Heart left ventricle (tissue), 16 donors: ENCODE results near the gene ACSS3. TPM values are rescaled to one million over a fixed set of nuclear protein-coding genes. Genes with fewer than 3 reads are reported as not detected.
"Not testable (repeated sequence)": the region's sequence is repeated elsewhere in the genome, so short reads cannot be mapped to it uniquely, and the experiment has no call there.

Source experiments
- ATAC-seq, 4 donors: fragments of 200-7000 bp; cut with Tn5 transposase; one replicate each; pipeline ENCODE4 v1.9.1; 2020 to 2022; ENCODE audit warnings: moderate library complexity in 4 of 4, mild to moderate bottlenecking in 3 of 4, moderate number of reproducible peaks in 1 of 4
- DNase-seq, 5 donors: peaks; one replicate each; pipeline ENCODE4 v3.0.0-alpha.2; 2020
- H3K27ac ChIP-seq, 12 donors: fragments of 200-600 bp; sonication (generic) in 4 of 12; one replicate each; pipeline versions ENCODE4 v1.5.0 to v1.8.0; 2016 to 2022; ENCODE audit warnings: mild to moderate bottlenecking in 2 of 12
- H3K27me3 ChIP-seq, 9 donors: fragments of 200-600 bp; sonication (generic) in 2 of 9; one replicate each; pipeline versions ENCODE4 v1.5.1 to v1.8.0; 2016 to 2022; ENCODE audit warnings: mild to moderate bottlenecking in 3 of 9
- H3K36me3 ChIP-seq, 9 donors: fragments of 200-600 bp; sonication (generic) in 2 of 9; one replicate each; pipeline versions ENCODE4 v1.5.0 to v1.8.0; 2018 to 2022; ENCODE audit warnings: mild to moderate bottlenecking in 2 of 9
- H3K4me1 ChIP-seq, 12 donors: fragments of 200-600 bp; sonication (generic) in 4 of 12; one replicate each; pipeline versions ENCODE4 v1.5.0 to v1.8.0; 2016 to 2022; ENCODE audit warnings: mild to moderate bottlenecking in 3 of 12
- H3K4me3 ChIP-seq, 12 donors: fragments of 200-600 bp; sonication (generic) in 4 of 12; one replicate each; pipeline versions ENCODE4 v1.5.0 to v1.8.0; 2017 to 2022; ENCODE audit warnings: mild to moderate bottlenecking in 9 of 12, moderate library complexity in 4 of 12
- H3K9me3 ChIP-seq, 12 donors: fragments of 200-600 bp; sonication (generic) in 4 of 12; one replicate each; pipeline versions ENCODE4 v1.5.0 to v1.8.0; 2016 to 2022; ENCODE audit warnings: mild to moderate bottlenecking in 1 of 12
- CTCF ChIP-seq, 12 donors: fragments of 200-600 bp; sonication (generic) in 4 of 12; IDR thresholded peaks; one replicate each; pipeline versions ENCODE4 v1.5.0 to v1.8.0; 2018 to 2022; ENCODE audit warnings: antibody characterized with exemption in 12 of 12, mild to moderate bottlenecking in 5 of 12
- POLR2A ChIP-seq, 2 donors: fragments of 450-650 bp; IDR thresholded peaks; one replicate each; pipeline ENCODE4 v1.6.1; 2017; ENCODE audit warnings: antibody characterized with exemption in 2 of 2, mild to moderate bottlenecking in 2 of 2, moderate library complexity in 2 of 2
- WGBS, 4 donors: extraction: QIAGEN DNeasy Blood & Tissue Kit in 2 of 4; methylation state at CpG; one replicate each; pipeline versions ENCODE4 v1.1.5 to v1.1.7; 2013 to 2018; 5-methylcytosine and 5-hydroxymethylcytosine counted together
- intact Hi-C, 10 donors: fragments of 100-400 bp; cut with DNase I; formaldehyde crosslinking; loops; one replicate each; pipeline versions ENCODE4 v1.11.1 to v1.14.2; 2022
- polyA plus RNA-seq, 2 donors: library from polyadenylated mRNA; stranded (reverse); fragments of 200-250 nt; gene quantifications; one replicate each; pipeline ENCODE4 v1.2.3, GENCODE V29; 2013
- total RNA-seq, 9 donors: library from RNA; depleted of rRNA in 2 of 9; stranded (reverse); fragments of >200 nt in 2 of 9; fragmentation: NEBNext Ultra II Directional in 3 of 9; extraction: Animal tissue kit (Norgen Biotek cat#: 25700) in 3 of 9; gene quantifications; one replicate each; pipeline versions ENCODE4 v1.1.0 to v1.2.4, GENCODE V29; 2016 to 2023
- donor health status: ischemic (EF 13 %, LVEDD 7.1; RV severe dilation, severe dysfunction).
- donor health status: healthy with polysubstance abuse.
- donor health status: DM: no; HTN: yes; CAD: no.
- donor health status: DM: no; HTN: no; CAD: no.
- donor health status: ischemic (EF 25% LVEDD 6.9; RV normal size, moderate dysfunction).
- donor health status: ischemic (EF 25% LVEDD 5.7; RV mildly dilated, moderate dysfunction).
- donor health status: healthy.
- donor health status: DM: yes; HTN: yes; CAD: no.
- donor health status: ischemic (EF 35%, LVEDD 5.7; RV mildly dilated, moderate dysfunction).
- donor health status: nonischemic (EF 11% LVEDD 7.7; RV severe dilation, severe dysfunction).
- donor health status: DM: yes; HTN: yes; CAD: no.
- donor health status: PGD.
- donor health status: ischemic (EF 29% LVEDD 5.4; RV normal size, mild dysfunction).
- donor health status: nonischemic (EF 23%, LVEDD 6.1; RV moderate dilation, normal function).

Gene ACSS3
- total and polyA plus RNA-seq, 11 donors: 8.6 to 36.0 (median 27.5) TPM

- Histone ChIP-seq H3K4me1 (no peaks in the 10 kb centered on the region), H3K36me3 (peaks cover 0 to 44% (median 17%) of the 10 kb centered on the region in 9 donors), H3K9me3 (peaks cover 0 to 19% (median 8%) of the 10 kb centered on the region in 12 donors), H3K27me3 (no peaks in the 10 kb centered on the region), H3K27ac (no peak overlapping the region), H3K4me3 (no peak overlapping the region)
- TF ChIP-seq POLR2A (IDR thresholded peaks at IDR 0.05) (no peak), CTCF (IDR thresholded peaks at IDR 0.05) (no peak)
- ATAC-seq (no peak), DNase-seq (no peak)
- 70 to 82% (median 73%) methylated on average over 1 of the region's 1 CpG for WGBS, 4 donors
- intact Hi-C loops: no loop called here
Observed at GRCh38 chr12:81176796-81177195, 98.9 kb downstream of the ACSS3 start.

- 82 to 93% (median 86%) methylated on average over 2 of the region's 2 CpGs for WGBS, 4 donors
- DNase-seq (no peak), ATAC-seq (no peak)
- H3K27ac ChIP-seq: no peak overlapping the region
- H3K27me3 ChIP-seq: no peaks in the 10 kb centered on the region
- no peaks in the 10 kb centered on the region for H3K4me1 ChIP-seq
- intact Hi-C loops: no loop called here
- no peak overlapping the region for H3K4me3 ChIP-seq
- H3K36me3 ChIP-seq: peaks cover 0 to 58% (median 11%) of the 10 kb centered on the region in 9 donors
- peaks cover 0 to 14% (median 6%) of the 10 kb centered on the region in 12 donors for H3K9me3 ChIP-seq
- no peak for TF ChIP-seq POLR2A (IDR thresholded peaks at IDR 0.05)
- TF ChIP-seq CTCF (IDR thresholded peaks at IDR 0.05): no peak
Observed at GRCh38 chr12:81181691-81182090, 103.8 kb downstream of the ACSS3 start.

GRCh38 chr12:81187686-81188085 is 109.8 kb downstream of the ACSS3 start:
- intact Hi-C loops: no loop called here
- Histone ChIP-seq H3K36me3 (peaks cover 0 to 44% (median 3%) of the 10 kb centered on the region in 9 donors), H3K27me3 (no peaks in the 10 kb centered on the region), H3K9me3 (peaks cover 0 to 3% (median 0%) of the 10 kb centered on the region in 12 donors), H3K4me3 (no peak overlapping the region), H3K4me1 (no peaks in the 10 kb centered on the region), H3K27ac (no peak overlapping the region)
- ATAC-seq (no peak), DNase-seq (no peak)
- no peak for TF ChIP-seq POLR2A (IDR thresholded peaks at IDR 0.05)
- no peak for TF ChIP-seq CTCF (IDR thresholded peaks at IDR 0.05)
- WGBS, 4 donors: 92 to 98% (median 96%) methylated on average over 1 of the region's 1 CpG

- DNase-seq: no peak
- WGBS, 4 donors: 86 to 93% (median 91%) methylated on average over 3 of the region's 3 CpGs
Observed at GRCh38 chr12:81196595-81196994, 118.7 kb downstream of the ACSS3 start.

GRCh38 chr12:81200561-81200960 is 122.7 kb downstream of the ACSS3 start:
- intact Hi-C loops, H3K4me3 ChIP-seq, H3K9me3 ChIP-seq, ATAC-seq, H3K4me1 ChIP-seq, DNase-seq, H3K27ac ChIP-seq, H3K27me3 ChIP-seq: not testable (repeated sequence)
- WGBS, 4 donors: 65 to 82% (median 66%) methylated on average over 6 of the region's 6 CpGs
- peaks cover 0 to 19% (median 4%) of the 10 kb centered on the region in 9 donors for H3K36me3 ChIP-seq

More at GRCh38 chr12:81196595-81196994, 118.7 kb downstream of the ACSS3 start:
- TF ChIP-seq POLR2A (IDR thresholded peaks at IDR 0.05) (no peak), CTCF (IDR thresholded peaks at IDR 0.05) (no peak)
- Histone ChIP-seq H3K27ac (no peak overlapping the region), H3K27me3 (no peaks in the 10 kb centered on the region), H3K36me3 (peaks cover 0 to 19% (median 4%) of the 10 kb centered on the region in 9 donors), H3K9me3 (no peaks in the 10 kb centered on the region), H3K4me3 (no peak overlapping the region), H3K4me1 (no peaks in the 10 kb centered on the region)
- intact Hi-C loops: no loop called here
- ATAC-seq: no peak
